Body of pancreas (tissue), 4 donors: ENCODE results near the gene MINPP1.

Experiments
- CTCF ChIP-seq, 7 experiments: fragments of 450-650 bp in 4 of 7; fragments of 200-600 bp in 3 of 7; sonication (generic) in 3 of 7; IDR thresholded peaks; one replicate each; pipeline ENCODE4 v1.5.1; 2016 to 2019; ENCODE audit warnings: antibody characterized with exemption in 7 of 7
- POLR2A ChIP-seq, 3 donors: fragments of 450-650 bp; IDR thresholded peaks; one replicate each; pipeline ENCODE4 v1.6.1; 2016; ENCODE audit warnings: antibody characterized with exemption in 3 of 3, mild to moderate bottlenecking in 2 of 3

DNA sequence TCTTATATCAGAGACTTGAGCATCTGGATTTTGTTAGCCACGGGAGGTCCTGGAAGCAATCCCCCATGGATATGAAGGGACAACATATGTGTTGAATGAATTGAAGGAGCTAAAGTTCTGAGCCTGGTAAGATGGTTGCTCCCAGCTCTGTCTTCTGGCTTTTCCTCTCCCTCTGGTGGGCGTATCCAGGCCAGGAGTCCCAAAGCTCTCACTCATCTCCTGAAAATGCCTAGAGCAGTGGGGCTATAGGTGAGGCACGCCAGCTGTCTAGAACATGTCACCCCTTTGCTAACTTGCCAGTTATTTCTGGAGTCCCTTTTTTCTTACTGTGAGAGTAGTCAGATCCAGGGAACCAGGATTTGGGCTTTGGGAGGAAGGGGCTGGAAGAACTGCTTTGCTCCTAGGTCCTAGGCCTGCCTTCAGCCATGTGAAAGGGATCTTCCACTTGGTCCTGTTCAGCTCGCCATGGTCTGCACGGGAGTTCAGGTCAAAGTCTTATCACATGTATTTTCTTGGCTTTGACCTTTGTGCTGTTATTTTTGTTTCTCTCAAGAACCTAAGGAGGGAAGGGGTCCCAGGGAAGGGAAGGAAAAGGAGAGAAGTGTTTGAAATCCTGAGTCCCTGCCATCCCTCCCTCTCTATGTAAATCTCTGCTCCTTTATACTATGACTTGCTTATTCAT, 73.6 kb downstream of the MINPP1 start:
- TF ChIP-seq CTCF (IDR thresholded peaks at IDR 0.05), result no peak
- no peak for TF ChIP-seq POLR2A (IDR thresholded peaks at IDR 0.05)
